ENCODE results near the gene DLX5. TPM values are rescaled to one million over a fixed set of nuclear protein-coding genes. Genes with fewer than 3 reads are reported as not detected.

The DLX5 gene
- total and polyA plus RNA-seq, 2 donors (not counting 1 experiment from before 2014, with no cell fraction given): not detected

DNA sequence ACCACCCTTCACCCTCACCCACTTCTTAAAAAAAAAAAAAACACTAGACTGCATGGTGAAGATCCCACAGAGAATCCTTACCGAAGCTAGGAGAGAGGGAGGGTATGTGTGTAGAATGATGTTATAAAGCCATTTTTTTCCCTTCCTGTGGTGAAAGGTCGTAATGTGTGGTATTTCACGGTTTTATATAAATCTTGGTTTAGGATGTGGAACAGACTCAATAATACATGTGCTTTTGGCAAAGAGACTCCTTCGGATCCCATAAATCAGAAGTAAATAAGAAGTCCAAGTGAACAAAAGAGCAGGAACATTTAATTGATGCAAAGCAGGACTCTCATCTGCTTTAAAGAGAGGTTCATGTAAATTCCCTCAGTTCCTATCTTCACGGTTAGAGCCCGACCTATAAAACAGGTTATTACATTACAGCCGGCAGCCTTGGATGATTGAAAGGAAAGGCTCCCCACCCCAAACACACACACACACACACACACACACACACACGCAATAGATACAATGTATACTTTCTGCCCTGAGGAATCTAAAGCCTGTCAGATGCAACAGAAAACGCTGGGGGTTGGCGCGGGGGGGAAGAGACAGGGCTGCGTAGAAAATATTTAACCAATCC lies 8.8 kb downstream of the DLX5 start:
- H3K27ac ChIP-seq (ENCODE audit: low read length in 2 of 2): no peak overlapping the region
- H3K36me3 ChIP-seq (replicated peaks in 1 of 2; ENCODE audit: control extremely low read depth in 1 of 2, control insufficient read depth in 1 of 2, extremely low read depth in 1 of 2, insufficient read depth in 2 of 2, low read length in 1 of 2): no peaks in the 10 kb centered on the region
- H3K4me2 ChIP-seq (replicated peaks; ENCODE audit: low read depth, low read length, poor library complexity, severe bottlenecking): no peak overlapping the region
- no peaks in the 10 kb centered on the region for H3K4me1 ChIP-seq (ENCODE audit: control insufficient read depth in 2 of 2, insufficient read depth in 2 of 2, low read length in 2 of 2)
- H3K27me3 Mint-ChIP-seq: peaks cover 89% of the 10 kb centered on the region
- no peaks in the 10 kb centered on the region for H3K9me3 Mint-ChIP-seq (ENCODE audit: insufficient read depth)
- no peak for TF ChIP-seq EZH2 (IDR thresholded peaks at IDR 0.05; ENCODE audit: borderline replicate concordance, insufficient read depth, low read depth, low read length, poor library complexity, severe bottlenecking)
- TF ChIP-seq, protein P1, sequence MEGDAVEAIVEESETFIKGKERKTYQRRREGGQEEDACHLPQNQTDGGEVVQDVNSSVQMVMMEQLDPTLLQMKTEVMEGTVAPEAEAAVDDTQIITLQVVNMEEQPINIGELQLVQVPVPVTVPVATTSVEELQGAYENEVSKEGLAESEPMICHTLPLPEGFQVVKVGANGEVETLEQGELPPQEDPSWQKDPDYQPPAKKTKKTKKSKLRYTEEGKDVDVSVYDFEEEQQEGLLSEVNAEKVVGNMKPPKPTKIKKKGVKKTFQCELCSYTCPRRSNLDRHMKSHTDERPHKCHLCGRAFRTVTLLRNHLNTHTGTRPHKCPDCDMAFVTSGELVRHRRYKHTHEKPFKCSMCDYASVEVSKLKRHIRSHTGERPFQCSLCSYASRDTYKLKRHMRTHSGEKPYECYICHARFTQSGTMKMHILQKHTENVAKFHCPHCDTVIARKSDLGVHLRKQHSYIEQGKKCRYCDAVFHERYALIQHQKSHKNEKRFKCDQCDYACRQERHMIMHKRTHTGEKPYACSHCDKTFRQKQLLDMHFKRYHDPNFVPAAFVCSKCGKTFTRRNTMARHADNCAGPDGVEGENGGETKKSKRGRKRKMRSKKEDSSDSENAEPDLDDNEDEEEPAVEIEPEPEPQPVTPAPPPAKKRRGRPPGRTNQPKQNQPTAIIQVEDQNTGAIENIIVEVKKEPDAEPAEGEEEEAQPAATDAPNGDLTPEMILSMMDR (IDR thresholded peaks at IDR 0.05): no peak
- H4K20me1 ChIP-seq (ENCODE audit: control insufficient read depth, insufficient read depth, low read length, poor library complexity, severe bottlenecking): no peaks in the 10 kb centered on the region
- no peaks in the 10 kb centered on the region for H3K79me2 ChIP-seq (ENCODE audit: control insufficient read depth, insufficient read depth, low read length)
- no peak overlapping the region for H3K27ac Mint-ChIP-seq
- 0% methylated on average over 1 of the region's 12 CpGs for WGBS (ENCODE audit: insufficient coverage)
- no peak for DNase-seq
- ChIA-PET CTCF (interaction anchor here (0.8 kb wide), 1 partner anchor 12 kb away, joined by 3 read pairs; no protein-coding TSS in a partner anchor), POLR2A (no interaction called here)
- peaks cover 2% of the 10 kb centered on the region for H3K4me1 Mint-ChIP-seq
- peaks cover 0 to 86% (median 67%) of the 10 kb centered on the region in 4 experiments for H3K27me3 ChIP-seq (replicated peaks in 1 of 4; ENCODE audit: control extremely low read depth in 1 of 4, control insufficient read depth in 3 of 4, insufficient read depth in 4 of 4, low read length in 3 of 4)
- H3K4me3 ChIP-seq (ENCODE audit: control extremely low read depth in 1 of 5, extremely low read depth in 1 of 5, insufficient read depth in 1 of 5, low read depth in 2 of 5, low read length in 4 of 5): no peak overlapping the region
- H3K4me3 Mint-ChIP-seq: no peak overlapping the region
- ATAC-seq (ENCODE audit: low read depth): no peak
- intact Hi-C loops (cut with micrococcal nuclease): no loop called here
- no peak overlapping the region for H3K9ac ChIP-seq (ENCODE audit: low read length)
- H3K9me3 ChIP-seq (ENCODE audit: control extremely low read depth in 1 of 3, control insufficient read depth in 2 of 3, insufficient read depth in 1 of 3, low read length in 2 of 3): peaks cover 0 to 19% (median 0%) of the 10 kb centered on the region in 3 donors
- H2AFZ ChIP-seq (ENCODE audit: insufficient read depth, low read depth, low read length, poor library complexity, severe bottlenecking): no peak overlapping the region

DNA sequence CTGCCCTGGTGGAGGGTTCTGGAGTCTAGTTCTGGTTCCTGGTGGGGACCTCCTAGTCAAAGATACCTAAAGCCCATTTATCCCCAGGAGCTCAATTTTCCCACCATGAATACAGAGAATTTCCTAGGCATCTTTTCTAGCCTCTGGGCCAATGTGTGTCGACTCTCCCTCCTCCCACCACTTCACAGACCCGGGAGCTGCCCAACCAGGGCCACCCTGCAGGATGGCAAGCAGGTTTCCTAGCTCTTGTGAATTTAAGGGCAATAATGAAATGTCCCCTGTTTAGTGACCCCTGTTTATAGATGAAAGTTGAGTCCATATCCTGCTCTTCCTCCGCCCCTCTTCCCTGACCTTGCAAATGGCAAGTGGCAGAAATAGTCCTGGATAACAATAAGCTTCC lies 9.4 kb downstream of the DLX5 start:
- Histone ChIP-seq H3K36me3 (replicated peaks in 1 of 2; ENCODE audit: control extremely low read depth in 1 of 2, control insufficient read depth in 1 of 2, extremely low read depth in 1 of 2, insufficient read depth in 2 of 2, low read length in 1 of 2) (no peaks in the 10 kb centered on the region), H3K27ac (ENCODE audit: low read length in 2 of 2) (no peak overlapping the region), H3K9me3 (ENCODE audit: control extremely low read depth in 1 of 3, control insufficient read depth in 2 of 3, insufficient read depth in 1 of 3, low read length in 2 of 3) (peaks cover 0 to 15% (median 0%) of the 10 kb centered on the region in 3 donors), H3K9ac (ENCODE audit: low read length) (no peak overlapping the region), H3K4me1 (ENCODE audit: control insufficient read depth in 2 of 2, insufficient read depth in 2 of 2, low read length in 2 of 2) (no peaks in the 10 kb centered on the region), H3K27me3 (replicated peaks in 1 of 4; ENCODE audit: control extremely low read depth in 1 of 4, control insufficient read depth in 3 of 4, insufficient read depth in 4 of 4, low read length in 3 of 4) (peaks cover 0 to 82% (median 66%) of the 10 kb centered on the region in 4 experiments), H3K79me2 (ENCODE audit: control insufficient read depth, insufficient read depth, low read length) (no peaks in the 10 kb centered on the region), H2AFZ (ENCODE audit: insufficient read depth, low read depth, low read length, poor library complexity, severe bottlenecking) (no peak overlapping the region), H4K20me1 (ENCODE audit: control insufficient read depth, insufficient read depth, low read length, poor library complexity, severe bottlenecking) (no peaks in the 10 kb centered on the region), H3K4me2 (replicated peaks; ENCODE audit: low read depth, low read length, poor library complexity, severe bottlenecking) (no peak overlapping the region), H3K4me3 (ENCODE audit: control extremely low read depth in 1 of 5, extremely low read depth in 1 of 5, insufficient read depth in 1 of 5, low read depth in 2 of 5, low read length in 4 of 5) (no peak overlapping the region)
- Mint-ChIP-seq H3K4me3 (no peak overlapping the region), H3K4me1 (peaks cover 2% of the 10 kb centered on the region), H3K27me3 (peaks cover 87% of the 10 kb centered on the region), H3K27ac (no peak overlapping the region), H3K9me3 (ENCODE audit: insufficient read depth) (no peaks in the 10 kb centered on the region)
- ATAC-seq (ENCODE audit: low read depth) (no peak), DNase-seq (no peak)
- ChIA-PET POLR2A (no interaction called here), CTCF (interaction anchor here (0.8 kb wide), 1 partner anchor 12 kb away, joined by 3 read pairs; no protein-coding TSS in a partner anchor)
- TF ChIP-seq, protein P1 (IDR thresholded peaks at IDR 0.05): no peak
- no peak for TF ChIP-seq EZH2 (IDR thresholded peaks at IDR 0.05; ENCODE audit: borderline replicate concordance, insufficient read depth, low read depth, low read length, poor library complexity, severe bottlenecking)
- intact Hi-C loops (cut with micrococcal nuclease): no loop called here
- no CpG with 5 or more reads among the region's 3 CpGs for WGBS (ENCODE audit: insufficient coverage)
